GM18867 (cell line): Measurements from ENCODE around the gene NFKB2.

Experiments used
- ATAC-seq: cut with Tn5 transposase; IDR thresholded peaks from one replicate; pipeline ENCODE4 v1.9.1; 2021; ENCODE audit warnings: mild to moderate bottlenecking, moderate library complexity; ENCODE audit not compliant: unreplicated experiment

Gene NFKB2

GRCh38 chr10:102449321-102450123, 54.0 kb downstream of the NFKB2 start:
- peak; percentile 55 for ATAC-seq

- no peak for ATAC-seq
Observed at GRCh38 chr10:102450124-102450373, 54.5 kb downstream of the NFKB2 start.

- peak; percentile 80 for ATAC-seq
Observed at GRCh38 chr10:102450374-102451104, 55.0 kb downstream of the NFKB2 start.

- no peak for ATAC-seq
Observed at GRCh38 chr10:102451105-102451969, 55.8 kb downstream of the NFKB2 start, which contains the start of gene C10orf95. Gene C10orf95 (minus strand): TSS chr10:102451543. CDS start chr10:102451093, 450 bp downstream.
